Calu3 (cell line): ENCODE measurements around the gene PPP1R16B. TPM values are rescaled to one million over a fixed set of nuclear protein-coding genes. Genes with fewer than 3 reads are reported as not detected.

Experiments used
- BruUV-seq: library from RNA; stranded (reverse); fragments of 400-500 nt; replicated peaks from 2 replicates; lab custom pipeline; 2021; lab: Mats Ljungman, UMichigan
- CTCF ChIA-PET: fragments of 300-600 bp; sonication (Branson Sonifier 250); formaldehyde crosslinking; loops from one replicate; lab custom pipeline; 2022; ENCODE audit warnings: antibody characterized with exemption; lab: Charles Lee
- DNase-seq: peaks from one replicate; pipeline ENCODE4 v3.0.0; 2022
- H3K27ac Mint-ChIP-seq: one replicate; pipeline ENCODE4 v1.8.0; 2022; ENCODE audit warnings: mixed read lengths; ENCODE audit not compliant: unreplicated experiment
- H3K27me3 Mint-ChIP-seq: one replicate; pipeline ENCODE4 v1.8.0; 2022; ENCODE audit warnings: mixed read lengths; ENCODE audit not compliant: unreplicated experiment
- H3K36me3 Mint-ChIP-seq: one replicate; pipeline ENCODE4 v1.8.0; 2022; ENCODE audit warnings: mild to moderate bottlenecking, moderate library complexity, mixed read lengths; ENCODE audit not compliant: insufficient read depth, unreplicated experiment
- H3K4me1 Mint-ChIP-seq: one replicate; pipeline ENCODE4 v1.8.0; 2022; ENCODE audit warnings: mild to moderate bottlenecking, low read depth, mixed read lengths; ENCODE audit not compliant: unreplicated experiment
- H3K4me3 Mint-ChIP-seq: one replicate; pipeline ENCODE4 v1.8.0; 2022; ENCODE audit warnings: mild to moderate bottlenecking, low read depth, moderate library complexity, mixed read lengths; ENCODE audit not compliant: unreplicated experiment
- H3K9me3 Mint-ChIP-seq: one replicate; pipeline ENCODE4 v1.8.0; 2022; ENCODE audit warnings: low read depth, mixed read lengths; ENCODE audit not compliant: unreplicated experiment
- CTCF ChIP-seq: fragments of 200-600 bp; IDR thresholded peaks from one replicate; pipeline ENCODE4 v1.8.0; 2022; ENCODE audit warnings: antibody characterized with exemption; ENCODE audit not compliant: unreplicated experiment
- intact Hi-C: fragments of 100-400 bp; cut with micrococcal nuclease; formaldehyde crosslinking; loops from one replicate; pipeline ENCODE4 v1.10.0; 2022; ENCODE audit not compliant: unreplicated experiment
- total RNA-seq: library from RNA; stranded (reverse); gene quantifications from 2 replicates; pipeline ENCODE4 v1.2.3, GENCODE V29; 2022

Gene PPP1R16B
- total RNA-seq, 1 experiment from 2014 or later = not detected

- intact Hi-C loops = no loop called here
- CTCF ChIA-PET = interaction anchor here (0.7 kb wide), 1 partner anchor 208 kb away, joined by 4 read pairs; no protein-coding TSS in a partner anchor
- no peaks in the 10 kb centered on the region for H3K9me3 Mint-ChIP-seq
Measured at GRCh38 chr20:38934530-38934929, 129.0 kb downstream of the PPP1R16B start.

GRCh38 chr20:38935285-38935684, 129.8 kb downstream of the PPP1R16B start:
- no TSS peak for BruUV-seq
- DNase-seq = peak; percentile 44
- H3K27me3 Mint-ChIP-seq = no peaks in the 10 kb centered on the region
- H3K36me3 Mint-ChIP-seq = peaks cover 19% of the 10 kb centered on the region
- CTCF ChIA-PET = no interaction called here
- H3K4me3 Mint-ChIP-seq = no peak overlapping the region
- intact Hi-C loops = no loop called here
- no peaks in the 10 kb centered on the region for H3K9me3 Mint-ChIP-seq
- TF ChIP-seq CTCF = peak; percentile 62
- H3K27ac Mint-ChIP-seq = peak overlapping the region; percentile 26
- peaks cover 71% of the 10 kb centered on the region for H3K4me1 Mint-ChIP-seq

More at GRCh38 chr20:38934530-38934929, 129.0 kb downstream of the PPP1R16B start:
- Mint-ChIP-seq H3K27ac (no peak overlapping the region), H3K4me3 (no peak overlapping the region), H3K27me3 (no peaks in the 10 kb centered on the region), H3K4me1 (peaks cover 78% of the 10 kb centered on the region), H3K36me3 (peaks cover 25% of the 10 kb centered on the region)
- BruUV-seq = no TSS peak
- no peak for DNase-seq
- TF ChIP-seq CTCF = no peak

- Mint-ChIP-seq H3K27me3 (no peaks in the 10 kb centered on the region), H3K4me3 (no peak overlapping the region), H3K4me1 (peaks cover 66% of the 10 kb centered on the region), H3K36me3 (peaks cover 19% of the 10 kb centered on the region), H3K27ac (no peak overlapping the region), H3K9me3 (no peaks in the 10 kb centered on the region)
- intact Hi-C loops = no loop called here
- no peak for DNase-seq
- no peak for TF ChIP-seq CTCF
- CTCF ChIA-PET = interaction anchor here (0.6 to 1.2 kb wide), 3 partner anchors 26 to 113 kb away, joined by 3 to 5 read pairs (median 3); partner anchors contain the start of gene DHX35
- BruUV-seq = no TSS peak
Measured at GRCh38 chr20:38935967-38936407, 130.5 kb downstream of the PPP1R16B start.

GRCh38 chr20:38937000-38937399, 131.5 kb downstream of the PPP1R16B start:
- CTCF ChIA-PET = no interaction called here
- peaks cover 19% of the 10 kb centered on the region for H3K36me3 Mint-ChIP-seq
- no peak overlapping the region for H3K4me3 Mint-ChIP-seq
- no TSS peak for BruUV-seq
- peaks cover 56% of the 10 kb centered on the region for H3K4me1 Mint-ChIP-seq
- TF ChIP-seq CTCF = no peak
- no peaks in the 10 kb centered on the region for H3K27me3 Mint-ChIP-seq
- no peak overlapping the region for H3K27ac Mint-ChIP-seq
- no peaks in the 10 kb centered on the region for H3K9me3 Mint-ChIP-seq
- intact Hi-C loops = no loop called here
- no peak for DNase-seq
